Subcutaneous adipose tissue (tissue), 4 donors: Measurements from ENCODE around the gene CDHR3. TPM values are rescaled to one million over a fixed set of nuclear protein-coding genes. Genes with fewer than 3 reads are reported as not detected.

Source experiments
- total RNA-seq, 4 donors: library from RNA; depleted of rRNA; stranded (reverse); fragments of >200 nt; gene quantifications; one replicate each; pipeline ENCODE4 v1.1.0, GENCODE V29; 2016
- TF ChIP-seq, protein P1 (sequence below): fragments of 450-650 bp; IDR thresholded peaks from one replicate; pipeline ENCODE4 v1.5.1; 2016; ENCODE audit warnings: low read depth, mild to moderate bottlenecking, control low read depth, antibody characterized with exemption, moderate library complexity

CDHR3 gene
- total RNA-seq, 4 donors from 2014 or later, result 6.2 to 33.8 (median 12.0) TPM

DNA sequence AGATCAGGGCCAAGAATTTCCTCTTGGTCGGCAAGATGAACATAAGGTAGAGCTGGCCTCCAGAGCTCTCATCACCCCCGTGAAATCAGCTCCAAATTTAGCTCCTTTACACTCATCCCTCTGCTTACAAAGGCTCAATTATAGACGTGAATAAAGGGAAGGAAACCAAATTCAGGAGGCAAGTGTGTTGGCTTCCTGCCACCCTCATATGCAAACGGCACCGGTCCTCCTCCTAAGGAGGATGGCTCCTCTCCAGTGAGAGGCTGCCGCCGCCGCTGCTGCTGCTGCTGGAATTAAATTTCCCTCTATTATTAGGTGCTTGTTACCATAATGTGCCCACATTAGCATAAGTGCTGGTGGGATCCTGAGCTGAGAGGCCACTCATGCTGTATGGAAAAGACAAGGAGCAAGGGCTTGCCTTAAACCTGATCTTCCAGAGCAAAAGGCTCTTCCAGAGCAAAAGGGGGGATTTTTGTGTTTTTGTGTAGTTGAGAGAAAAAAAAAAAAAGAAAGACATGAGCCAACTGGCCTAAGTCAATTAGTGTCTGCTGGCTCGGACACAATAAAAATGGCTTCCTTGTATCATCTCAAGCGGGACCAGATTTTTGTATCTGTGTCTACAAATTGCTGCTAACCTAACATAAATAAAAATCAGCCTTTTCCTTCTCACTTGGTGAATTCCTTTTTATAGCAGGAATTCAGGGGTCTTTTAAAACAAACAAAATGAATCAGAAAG, 68.4 kb downstream of the CDHR3 start:
- TF ChIP-seq, protein P1, sequence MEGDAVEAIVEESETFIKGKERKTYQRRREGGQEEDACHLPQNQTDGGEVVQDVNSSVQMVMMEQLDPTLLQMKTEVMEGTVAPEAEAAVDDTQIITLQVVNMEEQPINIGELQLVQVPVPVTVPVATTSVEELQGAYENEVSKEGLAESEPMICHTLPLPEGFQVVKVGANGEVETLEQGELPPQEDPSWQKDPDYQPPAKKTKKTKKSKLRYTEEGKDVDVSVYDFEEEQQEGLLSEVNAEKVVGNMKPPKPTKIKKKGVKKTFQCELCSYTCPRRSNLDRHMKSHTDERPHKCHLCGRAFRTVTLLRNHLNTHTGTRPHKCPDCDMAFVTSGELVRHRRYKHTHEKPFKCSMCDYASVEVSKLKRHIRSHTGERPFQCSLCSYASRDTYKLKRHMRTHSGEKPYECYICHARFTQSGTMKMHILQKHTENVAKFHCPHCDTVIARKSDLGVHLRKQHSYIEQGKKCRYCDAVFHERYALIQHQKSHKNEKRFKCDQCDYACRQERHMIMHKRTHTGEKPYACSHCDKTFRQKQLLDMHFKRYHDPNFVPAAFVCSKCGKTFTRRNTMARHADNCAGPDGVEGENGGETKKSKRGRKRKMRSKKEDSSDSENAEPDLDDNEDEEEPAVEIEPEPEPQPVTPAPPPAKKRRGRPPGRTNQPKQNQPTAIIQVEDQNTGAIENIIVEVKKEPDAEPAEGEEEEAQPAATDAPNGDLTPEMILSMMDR, result no peak

DNA sequence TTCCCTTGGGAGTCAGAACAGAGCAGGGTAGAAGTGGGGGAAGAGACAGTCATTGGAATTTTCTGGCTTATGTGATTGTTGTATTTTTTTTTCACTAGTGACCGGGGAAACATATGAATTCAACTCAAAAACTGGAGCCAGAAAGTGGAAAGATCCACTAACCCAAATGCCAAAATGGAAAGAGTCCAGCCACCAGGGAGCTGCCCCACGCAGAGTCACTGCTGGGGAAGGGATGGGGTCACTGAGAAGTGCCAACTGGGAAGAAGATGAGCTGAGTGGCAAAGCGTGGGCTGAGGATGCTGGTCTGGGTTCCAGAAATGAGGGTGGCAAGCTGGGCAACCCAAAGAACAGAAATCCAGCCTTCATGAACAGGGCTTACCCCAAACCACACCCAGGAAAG, 69.2 kb downstream of the CDHR3 start:
- TF ChIP-seq, protein P1, result no peak

DNA sequence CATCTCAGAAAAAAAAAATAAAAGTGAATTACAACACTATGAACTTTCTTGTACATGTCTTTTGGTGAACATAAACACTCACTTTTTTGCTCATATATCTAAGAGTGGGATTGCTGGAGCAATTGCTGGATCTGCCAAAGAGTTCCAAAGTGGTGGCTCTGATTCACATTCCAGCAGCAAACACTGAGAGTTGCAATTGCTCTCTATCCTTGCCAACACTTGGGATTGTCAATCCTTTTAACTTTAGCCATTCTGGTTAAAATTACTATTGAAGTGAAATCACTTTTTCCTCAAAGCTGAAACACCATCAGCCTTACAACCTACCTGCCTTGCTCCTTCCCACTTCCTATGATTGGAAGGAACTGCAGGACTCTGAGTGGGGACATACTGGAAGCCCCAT, 70.7 kb downstream of the CDHR3 start:
- TF ChIP-seq, protein P1, result no peak

DNA sequence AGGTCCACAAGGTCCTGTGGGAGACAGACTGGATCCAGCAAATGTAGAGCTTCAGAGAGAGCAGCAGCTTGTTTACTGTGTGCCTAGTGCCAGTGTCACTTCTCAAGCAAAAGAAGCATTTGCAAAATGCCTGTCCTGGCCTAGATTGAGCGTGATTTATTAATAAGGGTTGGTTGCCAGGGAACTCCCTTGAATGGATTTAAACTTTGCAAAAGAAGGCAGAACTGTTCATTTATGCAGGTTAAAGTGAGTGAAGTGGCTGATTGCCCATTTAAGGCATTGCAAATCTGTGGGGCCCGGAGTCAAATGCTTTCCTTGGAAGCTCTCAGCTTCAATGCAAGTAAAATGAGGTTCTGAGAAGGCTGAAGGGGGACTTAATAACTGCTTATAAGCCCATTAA, 71.3 kb downstream of the CDHR3 start:
- TF ChIP-seq, protein P1, result no peak

DNA sequence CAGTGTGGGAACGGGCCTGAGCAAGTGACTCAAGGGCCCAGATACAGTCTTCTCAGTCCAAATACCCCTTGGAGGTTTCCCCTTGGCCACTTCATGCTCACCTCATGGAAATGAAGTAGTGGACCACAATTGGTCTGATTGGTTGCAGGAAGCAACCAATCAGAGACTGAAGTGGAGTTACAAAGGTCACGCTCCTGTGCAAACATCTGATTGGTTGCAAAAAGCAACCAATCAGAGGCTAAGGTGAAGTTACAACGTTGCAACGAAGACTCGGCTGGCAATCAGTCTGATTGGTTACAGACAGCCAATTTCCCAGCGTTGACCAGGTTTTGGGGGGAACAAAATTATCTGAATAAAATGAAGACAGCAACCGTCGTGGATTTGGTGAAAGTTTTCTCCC, 72.5 kb downstream of the CDHR3 start:
- TF ChIP-seq, protein P1, result no peak

DNA sequence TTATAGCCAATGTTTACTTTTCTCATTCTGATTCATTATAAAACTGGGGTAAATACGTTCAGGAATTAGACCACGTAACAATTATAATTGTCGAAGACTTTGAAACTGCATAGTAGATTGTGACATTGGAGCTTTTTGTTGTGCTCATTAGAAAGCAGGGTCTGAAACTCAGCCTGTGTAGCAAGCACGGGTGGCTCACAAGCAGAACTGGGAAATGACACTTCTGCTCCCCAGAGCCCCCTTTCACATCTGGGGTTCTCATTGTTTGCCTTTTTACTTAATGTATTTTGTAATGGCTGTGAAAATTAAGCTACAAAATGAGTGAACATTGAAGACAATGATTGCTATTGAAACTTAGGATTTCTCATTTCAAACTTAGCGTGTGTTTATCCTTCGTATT, 72.9 kb downstream of the CDHR3 start:
- TF ChIP-seq, protein P1, result no peak

DNA sequence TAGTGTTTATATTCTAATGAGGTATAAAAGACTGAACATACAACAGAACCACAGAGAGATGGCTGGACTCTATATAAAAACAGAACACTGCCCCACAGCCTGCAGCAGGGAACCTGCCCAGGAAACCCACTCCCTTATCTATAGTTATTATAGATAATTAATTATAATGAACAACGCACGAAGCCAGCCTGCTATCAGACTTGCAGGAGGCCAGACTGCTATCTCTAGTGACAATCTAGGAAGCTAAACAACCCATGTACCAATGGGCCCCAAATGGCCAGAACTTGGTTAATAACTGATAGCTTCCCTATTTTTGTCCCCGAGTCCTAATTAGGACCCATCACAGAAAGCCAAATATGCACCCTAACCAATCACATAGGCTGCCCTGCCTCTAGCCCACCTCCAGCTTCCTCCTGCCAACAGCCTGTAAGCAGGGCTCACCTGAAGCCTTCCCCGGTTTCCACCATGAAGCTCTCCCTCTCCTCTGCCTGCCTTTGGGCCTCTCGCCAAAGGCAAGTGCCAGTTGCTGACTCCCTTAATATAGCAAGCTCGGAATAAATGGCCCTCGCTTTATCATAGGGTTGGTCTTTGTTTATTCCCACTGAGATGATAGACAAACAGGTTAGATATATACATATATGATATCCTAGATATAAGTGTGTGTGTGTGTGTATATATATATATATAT, 74.6 kb downstream of the CDHR3 start:
- TF ChIP-seq, protein P1, result no peak
